Bronchus fibroblast of lung (primary cell): ENCODE data around the gene ARHGAP5. TPM values are rescaled to one million over a fixed set of nuclear protein-coding genes. Genes with fewer than 3 reads are reported as not detected.

Experiments
- total RNA-seq: library from RNA; depleted of rRNA; stranded (reverse); fragments of >200 nt; gene quantifications from 2 replicates; pipeline ENCODE4 v1.2.3, GENCODE V29; 2015

ARHGAP5 gene, protein sequence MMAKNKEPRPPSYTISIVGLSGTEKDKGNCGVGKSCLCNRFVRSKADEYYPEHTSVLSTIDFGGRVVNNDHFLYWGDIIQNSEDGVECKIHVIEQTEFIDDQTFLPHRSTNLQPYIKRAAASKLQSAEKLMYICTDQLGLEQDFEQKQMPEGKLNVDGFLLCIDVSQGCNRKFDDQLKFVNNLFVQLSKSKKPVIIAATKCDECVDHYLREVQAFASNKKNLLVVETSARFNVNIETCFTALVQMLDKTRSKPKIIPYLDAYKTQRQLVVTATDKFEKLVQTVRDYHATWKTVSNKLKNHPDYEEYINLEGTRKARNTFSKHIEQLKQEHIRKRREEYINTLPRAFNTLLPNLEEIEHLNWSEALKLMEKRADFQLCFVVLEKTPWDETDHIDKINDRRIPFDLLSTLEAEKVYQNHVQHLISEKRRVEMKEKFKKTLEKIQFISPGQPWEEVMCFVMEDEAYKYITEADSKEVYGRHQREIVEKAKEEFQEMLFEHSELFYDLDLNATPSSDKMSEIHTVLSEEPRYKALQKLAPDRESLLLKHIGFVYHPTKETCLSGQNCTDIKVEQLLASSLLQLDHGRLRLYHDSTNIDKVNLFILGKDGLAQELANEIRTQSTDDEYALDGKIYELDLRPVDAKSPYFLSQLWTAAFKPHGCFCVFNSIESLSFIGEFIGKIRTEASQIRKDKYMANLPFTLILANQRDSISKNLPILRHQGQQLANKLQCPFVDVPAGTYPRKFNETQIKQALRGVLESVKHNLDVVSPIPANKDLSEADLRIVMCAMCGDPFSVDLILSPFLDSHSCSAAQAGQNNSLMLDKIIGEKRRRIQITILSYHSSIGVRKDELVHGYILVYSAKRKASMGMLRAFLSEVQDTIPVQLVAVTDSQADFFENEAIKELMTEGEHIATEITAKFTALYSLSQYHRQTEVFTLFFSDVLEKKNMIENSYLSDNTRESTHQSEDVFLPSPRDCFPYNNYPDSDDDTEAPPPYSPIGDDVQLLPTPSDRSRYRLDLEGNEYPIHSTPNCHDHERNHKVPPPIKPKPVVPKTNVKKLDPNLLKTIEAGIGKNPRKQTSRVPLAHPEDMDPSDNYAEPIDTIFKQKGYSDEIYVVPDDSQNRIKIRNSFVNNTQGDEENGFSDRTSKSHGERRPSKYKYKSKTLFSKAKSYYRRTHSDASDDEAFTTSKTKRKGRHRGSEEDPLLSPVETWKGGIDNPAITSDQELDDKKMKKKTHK (N-terminal part only)
- total RNA-seq: 14.4 and 24.7 TPM in 2 replicates

DNA sequence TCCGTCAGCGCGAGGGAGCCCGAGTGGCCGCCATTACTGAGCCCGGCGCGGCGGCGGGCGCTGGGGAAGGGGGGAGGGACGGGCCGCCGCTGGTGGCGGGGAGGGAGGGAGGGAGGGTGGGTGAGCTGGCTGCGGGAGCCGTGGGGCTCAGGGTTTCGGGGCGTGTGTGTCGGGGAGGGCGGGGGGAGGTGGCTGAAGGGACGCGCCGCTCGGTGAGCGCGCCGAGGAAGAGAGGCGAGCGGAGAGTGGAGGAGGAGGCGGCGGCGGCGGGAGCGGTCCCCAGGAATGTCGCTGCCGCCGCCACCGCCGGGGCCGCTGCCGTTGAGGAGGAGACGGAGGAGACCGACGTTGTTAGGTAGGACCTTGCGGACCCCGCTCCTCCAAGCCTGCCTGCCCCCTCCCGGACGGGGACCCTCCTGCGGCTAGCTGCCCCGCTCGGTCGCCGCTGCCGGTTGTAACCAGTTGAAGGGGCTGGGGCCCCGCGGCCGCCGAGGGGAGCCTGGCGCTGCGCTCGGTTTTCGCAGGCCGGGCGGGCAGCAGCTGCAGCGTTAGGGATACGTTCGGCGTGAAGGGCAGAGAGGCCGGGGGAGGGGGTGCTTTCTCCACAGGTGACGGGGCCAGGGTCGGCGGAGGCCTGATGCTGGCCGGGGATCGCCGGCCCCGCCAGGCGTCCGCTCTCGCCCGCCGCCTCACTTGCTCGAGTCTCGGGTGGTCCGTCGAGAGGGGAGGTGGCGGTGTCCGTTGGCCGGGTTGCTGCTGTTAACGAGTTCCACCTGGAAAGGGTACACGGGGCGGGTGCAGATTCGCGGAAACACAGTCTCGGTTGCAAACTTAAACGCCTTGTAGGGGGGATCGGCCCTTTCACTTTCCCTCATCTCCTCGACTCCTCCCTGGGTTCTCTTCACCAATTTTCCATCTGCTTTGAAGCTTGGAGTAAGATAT lies at the start of gene ARHGAP5:
Gene ARHGAP5, plus strand, starts transcription at position 224 of the 942 bp plus-strand sequence. CDS start 13,366 bp downstream, outside the sequence.

DNA sequence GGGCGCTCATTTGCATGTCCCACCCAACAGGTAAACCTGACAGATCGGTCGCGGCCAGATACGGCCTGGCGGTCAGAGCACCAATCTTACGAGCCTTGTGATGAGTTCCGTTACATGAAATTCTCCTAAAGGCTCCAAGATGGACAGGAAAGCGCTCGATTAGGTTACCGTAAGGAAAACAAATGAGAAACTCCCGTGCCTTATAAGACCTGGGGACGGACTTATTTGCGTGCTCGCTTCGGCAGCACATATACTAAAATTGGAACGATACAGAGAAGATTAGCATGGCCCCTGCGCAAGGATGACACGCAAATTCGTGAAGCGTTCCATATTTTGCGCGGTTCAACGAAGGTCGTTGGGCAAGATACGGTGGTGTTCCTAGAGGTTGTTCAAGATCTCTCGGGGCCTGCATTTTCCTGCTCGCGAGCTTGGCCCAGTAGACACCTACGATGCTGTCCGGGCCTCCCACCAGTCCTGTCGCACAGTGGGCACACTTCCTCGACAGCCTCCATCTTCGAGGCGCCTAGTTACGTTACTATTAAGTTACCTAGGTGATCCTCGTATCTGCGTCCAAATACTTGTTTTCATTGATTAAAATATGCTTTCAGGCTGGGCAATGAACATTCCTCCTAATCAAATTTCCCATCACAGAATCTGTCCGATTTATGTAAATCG lies 124.8 kb downstream of the ARHGAP5 start, which contains the start of gene RNU6-7:
Gene RNU6-7, plus strand, starts transcription at position 230 of the 675 bp plus-strand sequence.

DNA sequence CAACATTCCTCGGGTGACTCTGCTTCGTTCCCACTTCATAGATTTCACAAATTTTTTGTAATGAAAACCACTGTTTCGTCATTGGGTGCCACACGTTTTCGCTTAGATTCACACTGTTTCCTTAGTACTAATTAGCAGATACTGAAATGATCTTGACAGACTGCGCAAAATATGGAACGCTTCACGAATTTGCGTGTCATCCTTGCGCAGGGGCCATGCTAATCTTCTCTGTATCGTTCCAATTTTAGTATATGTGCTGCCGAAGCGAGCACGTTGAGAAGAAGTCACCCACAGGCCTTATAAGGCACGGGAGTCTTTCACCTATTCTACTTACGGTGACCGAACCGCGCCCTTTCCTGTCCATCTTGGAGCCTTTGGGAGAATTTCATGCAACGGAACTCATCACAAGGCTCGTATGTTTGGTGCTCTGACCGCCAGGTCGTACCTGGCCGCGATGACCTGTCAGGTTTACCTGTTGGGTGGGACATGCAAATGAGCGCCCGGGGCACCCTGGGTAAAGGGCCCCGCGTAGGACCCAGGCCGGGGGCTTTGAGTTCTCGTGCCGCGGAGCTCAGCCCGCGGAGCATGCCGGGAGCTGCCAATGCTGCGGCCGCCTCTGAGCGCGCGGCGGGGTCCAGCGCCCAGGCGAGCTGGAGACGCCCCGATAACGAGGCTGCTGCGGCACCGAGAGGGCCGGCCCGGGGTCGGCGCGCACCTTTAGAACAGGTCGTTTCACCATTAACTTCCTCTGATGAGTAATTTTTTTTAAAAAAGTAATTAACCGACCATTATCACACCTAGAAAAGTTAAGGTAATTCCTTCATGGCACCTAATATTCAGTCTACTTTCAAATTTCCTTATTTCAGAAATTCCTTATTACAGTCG lies 126.1 kb downstream of the ARHGAP5 start, which contains the start of gene RNU6-8:
Gene RNU6-8, minus strand, starts transcription at position 272 of the 885 bp plus-strand sequence.

Other genes starting within 250 kb of the ARHGAP5 start
- not detected in 2 replicates for gene RNU6-7, start 124.7 kb downstream of the ARHGAP5 start, total RNA-seq
- not detected in 2 replicates for gene RNU6-8, start 126.0 kb downstream of the ARHGAP5 start, total RNA-seq